GM21367 (cell line): Measurements from ENCODE around the gene TMEM238L.

Experiments
- ATAC-seq: cut with Tn5 transposase; IDR thresholded peaks from one replicate; pipeline ENCODE4 v1.9.1; 2021; ENCODE audit not compliant: unreplicated experiment

Gene TMEM238L

DNA sequence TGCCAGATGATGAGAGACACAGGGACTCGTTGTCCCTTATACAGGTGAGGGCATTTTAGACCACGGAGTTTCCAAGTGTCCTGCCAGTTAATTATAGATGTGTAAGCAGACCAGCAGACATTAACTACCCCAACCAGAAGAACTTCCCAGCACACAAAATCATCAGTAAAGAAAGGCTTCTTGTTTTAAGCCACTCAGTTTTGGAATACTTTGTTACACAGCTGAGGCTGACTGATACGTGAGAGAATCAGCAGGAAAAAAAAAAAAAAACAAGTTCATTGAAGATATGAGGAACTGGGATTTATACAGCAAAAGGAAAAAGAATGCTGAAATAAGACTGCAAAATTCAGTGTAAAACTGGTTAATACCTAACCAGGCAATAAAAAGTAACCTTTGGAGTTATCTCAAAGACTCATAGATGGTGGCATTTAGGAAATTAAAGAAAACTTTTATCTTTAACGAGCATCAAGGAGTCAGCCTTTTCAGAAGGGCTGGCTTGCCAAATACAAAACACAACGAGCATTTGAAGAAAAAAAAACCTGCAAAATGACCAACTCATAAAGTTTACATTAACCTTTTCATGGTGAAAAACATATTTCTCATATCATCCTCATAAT is 28.1 kb downstream of the TMEM238L start:
- no peak for ATAC-seq

DNA sequence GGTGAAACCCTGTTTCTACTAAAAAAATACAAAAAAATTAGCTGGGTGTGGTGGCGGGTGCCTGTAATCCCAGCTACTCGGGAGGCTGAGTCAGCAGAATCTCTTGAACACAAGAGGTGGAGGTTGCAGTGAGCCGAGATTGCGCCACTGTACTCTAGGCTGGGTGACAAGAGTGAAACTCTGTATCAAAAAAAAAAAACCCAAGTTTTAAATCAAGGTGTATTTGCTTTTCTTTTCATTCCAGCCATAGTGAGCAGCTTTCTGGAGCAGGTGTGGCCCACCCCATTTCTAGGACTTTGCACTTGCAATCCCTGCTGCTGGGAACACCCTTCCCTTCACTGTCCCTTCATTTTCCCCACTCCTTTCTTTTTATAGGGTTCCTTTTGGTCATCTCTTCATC is 28.8 kb downstream of the TMEM238L start:
- no peak for ATAC-seq

GRCh38 chr17:10773391-10773790 is 30.5 kb downstream of the TMEM238L start:
- ATAC-seq: no peak

DNA sequence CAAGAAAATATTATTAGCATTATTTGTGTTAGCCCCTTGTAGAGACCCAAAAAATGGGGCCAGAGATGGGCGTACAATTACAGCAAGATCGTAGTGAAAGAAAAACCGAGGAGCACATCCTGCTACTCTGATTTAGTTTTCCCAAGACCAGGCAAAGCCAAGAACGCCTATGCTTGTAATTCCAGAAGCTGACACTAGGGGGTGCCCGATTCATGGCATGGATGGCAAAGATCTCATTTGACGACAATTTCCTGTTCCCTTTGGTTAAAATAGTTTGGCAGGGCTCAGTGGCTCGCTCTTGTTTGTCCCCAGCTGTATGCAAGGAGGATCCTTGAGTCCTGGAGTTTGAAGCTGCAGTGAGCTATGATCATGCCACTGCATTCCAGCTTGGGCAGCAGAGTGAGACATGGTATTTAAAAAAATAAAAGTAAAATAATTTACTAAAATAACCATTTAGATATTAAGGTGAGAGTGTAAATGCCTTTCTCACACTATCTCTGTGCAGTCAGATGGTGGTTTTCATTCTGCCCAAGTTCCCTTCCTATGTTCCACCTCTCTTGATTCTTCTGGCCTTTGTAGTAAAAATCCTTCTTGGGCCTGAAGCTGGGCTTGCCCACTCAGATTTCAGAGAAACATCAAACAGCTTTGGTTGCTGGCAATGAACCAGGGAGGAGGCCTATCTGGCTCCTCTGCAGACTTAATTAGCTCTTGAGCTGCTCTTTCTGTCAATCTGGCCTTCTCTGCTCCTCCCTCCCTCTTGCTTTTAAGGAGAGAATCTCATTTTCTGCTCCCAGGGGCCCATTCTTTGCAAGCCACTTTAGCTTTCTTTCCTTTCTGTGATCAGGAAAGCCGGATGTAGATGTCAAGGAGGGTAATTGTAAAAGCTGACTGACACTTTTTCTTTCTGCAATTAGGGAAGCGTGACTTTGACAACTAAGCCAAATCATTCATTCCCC is 31.2 kb downstream of the TMEM238L start:
- ATAC-seq: no peak

GRCh38 chr17:10771148-10771547 is 32.8 kb downstream of the TMEM238L start:
- ATAC-seq: no peak

DNA sequence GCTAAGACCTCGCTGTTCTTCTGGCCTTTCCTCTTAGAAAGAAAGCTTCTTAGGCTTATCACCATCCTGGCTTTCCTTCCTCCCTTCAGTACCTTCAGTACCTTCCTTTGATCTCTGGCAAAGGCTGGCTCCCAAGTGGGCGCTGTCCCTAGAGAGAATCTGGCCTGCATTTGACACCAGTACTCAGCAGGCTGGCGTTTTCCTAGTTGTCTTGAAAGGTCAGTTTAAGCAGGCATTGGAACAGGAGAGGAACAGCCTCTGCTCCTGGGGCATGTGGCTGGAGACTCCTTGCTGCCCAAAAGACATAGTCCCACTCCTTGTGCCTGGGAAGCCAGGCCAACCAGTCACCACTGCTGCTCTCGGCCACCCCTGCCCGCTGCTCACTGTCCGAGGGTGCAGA is 34.1 kb downstream of the TMEM238L start:
- ATAC-seq: no peak

- ATAC-seq: no peak
Measured at GRCh38 chr17:10768750-10769251, 35.1 kb downstream of the TMEM238L start.

DNA sequence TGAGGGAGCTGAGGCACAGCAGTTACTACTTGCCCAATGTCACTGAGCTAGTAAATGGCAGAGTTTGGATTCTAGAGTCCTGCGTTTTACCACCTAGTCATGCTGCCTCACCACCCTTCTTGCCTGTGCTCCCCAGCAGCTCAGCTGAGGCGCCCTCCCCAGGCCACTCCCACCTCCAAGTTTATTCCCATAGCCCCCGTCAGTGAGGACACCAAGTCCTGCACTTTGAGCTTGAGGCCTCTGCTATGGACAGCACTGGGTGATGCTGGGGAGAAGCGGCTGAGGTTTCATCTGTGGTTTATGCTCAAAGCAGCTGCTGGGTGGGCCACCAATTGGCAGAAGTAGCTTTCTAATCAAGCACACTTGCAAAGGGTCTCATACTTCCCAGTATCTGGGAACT is 36.7 kb downstream of the TMEM238L start:
- ATAC-seq: no peak

DNA sequence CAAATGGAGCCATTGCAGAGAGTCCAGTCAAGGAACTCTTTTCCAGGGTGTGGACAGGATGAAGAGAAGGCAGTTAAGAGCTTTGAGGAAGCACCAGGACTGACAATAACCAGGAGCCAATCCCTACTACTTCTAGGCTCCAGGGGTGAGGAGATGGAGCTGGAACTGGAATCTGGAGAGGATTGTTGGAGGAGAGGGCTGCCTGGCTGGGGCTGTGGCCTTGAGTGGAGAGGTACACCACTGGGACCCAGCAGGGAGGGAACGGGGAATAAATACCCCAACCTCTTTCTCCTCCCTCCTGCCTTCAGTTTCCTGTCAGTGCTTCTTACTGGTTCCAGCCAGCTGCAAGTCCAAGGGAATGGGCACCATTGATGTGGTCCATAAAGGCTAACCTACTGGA is 41.9 kb downstream of the TMEM238L start:
- ATAC-seq: no peak

DNA sequence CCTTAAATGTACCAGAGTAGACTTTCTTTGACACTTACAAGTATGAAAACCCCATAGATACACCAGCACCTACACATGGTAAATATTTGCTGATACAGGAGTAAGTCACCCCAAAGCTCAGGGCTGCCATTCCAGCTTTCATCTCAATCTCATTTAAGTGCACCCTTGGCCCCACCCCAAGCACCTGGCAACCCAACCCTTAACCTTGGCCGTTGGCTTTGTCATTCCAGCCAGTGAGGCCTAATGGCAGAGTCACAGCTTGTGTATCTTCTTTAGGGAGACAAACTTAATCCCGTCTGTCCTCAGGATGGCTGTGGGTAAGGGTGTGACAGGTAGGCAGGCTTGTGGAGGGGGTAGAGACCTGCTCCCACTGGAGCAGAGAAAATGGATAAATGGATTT is 42.6 kb downstream of the TMEM238L start:
- ATAC-seq: no peak

DNA sequence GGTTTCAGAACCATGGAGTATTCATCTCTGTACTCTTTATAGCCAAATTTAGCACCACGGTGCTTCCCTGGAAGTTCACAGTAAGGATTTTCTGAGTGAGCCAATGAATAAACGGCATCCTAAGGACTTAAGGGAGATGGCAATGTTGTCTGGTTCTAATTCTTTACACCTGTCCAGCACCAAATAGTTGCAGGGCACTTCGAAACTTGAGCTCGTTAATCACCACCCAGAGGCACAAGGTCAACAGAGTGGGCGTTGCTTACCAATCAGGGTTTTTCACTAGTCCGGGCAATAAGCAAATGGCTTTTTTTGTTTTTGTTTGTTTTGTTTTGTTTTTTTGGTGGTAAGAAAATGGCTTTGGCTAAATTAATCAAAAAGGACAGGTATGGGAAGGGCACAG is 45.8 kb downstream of the TMEM238L start:
- ATAC-seq: no peak

- ATAC-seq: no peak
Measured at GRCh38 chr17:10757647-10758046, 46.3 kb downstream of the TMEM238L start.

DNA sequence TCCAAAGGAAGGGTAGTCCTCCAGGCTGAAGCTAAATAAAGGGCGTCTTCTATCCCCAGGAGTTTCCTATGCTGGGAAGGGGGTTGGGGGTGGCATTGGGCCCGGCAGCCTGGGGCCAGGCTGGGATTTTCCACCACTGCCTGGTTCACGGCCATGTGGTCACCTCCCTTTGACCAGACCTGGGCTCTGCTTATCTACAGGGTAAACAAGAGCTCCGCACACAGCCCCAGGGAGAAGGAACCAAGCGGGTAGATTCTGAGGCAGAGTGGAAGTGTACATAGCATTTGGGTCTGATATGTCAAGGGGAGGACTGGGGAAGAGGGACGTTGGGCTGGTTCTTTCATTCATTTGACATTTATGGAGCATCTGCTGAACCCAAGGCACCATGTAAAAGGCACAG is 46.8 kb downstream of the TMEM238L start:
- ATAC-seq: no peak

DNA sequence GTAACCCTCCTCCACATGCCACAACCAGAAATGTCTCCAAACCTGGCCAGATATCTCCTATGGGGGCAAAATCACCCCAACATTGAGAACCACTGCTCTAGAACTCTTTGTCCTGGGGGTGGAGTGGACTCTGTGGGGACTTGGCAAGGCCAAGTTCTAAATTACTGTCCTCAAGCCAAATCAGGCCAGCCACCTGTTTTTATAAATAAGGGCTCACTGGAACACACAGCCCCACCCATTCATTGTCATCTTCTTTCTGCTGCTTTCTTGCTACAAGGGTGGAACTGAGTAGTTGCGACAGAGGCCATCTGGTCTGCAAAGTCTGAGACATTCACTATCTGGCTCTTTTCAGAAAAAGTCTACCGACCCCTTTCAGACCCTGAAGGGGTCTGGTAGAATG is 47.3 kb downstream of the TMEM238L start:
- no peak for ATAC-seq

DNA sequence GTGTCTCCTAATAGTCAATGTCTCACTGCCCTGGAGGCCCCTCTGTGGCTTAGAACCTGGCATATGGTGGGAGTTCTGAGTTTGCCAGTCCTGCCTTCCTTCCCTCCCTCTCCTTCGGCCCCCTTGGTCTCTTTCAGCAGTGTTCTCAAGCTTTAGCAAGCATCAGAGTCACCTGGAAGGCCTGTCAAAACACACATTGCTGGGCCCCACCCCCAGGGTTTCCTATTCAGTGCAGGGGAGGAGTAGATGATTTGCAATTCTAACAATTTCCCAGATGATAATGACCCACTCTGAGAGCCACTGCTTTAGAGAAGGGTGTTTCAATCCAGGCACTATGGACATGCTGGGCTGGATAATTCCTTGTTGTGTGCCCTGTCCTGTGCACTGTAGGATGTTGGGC is 47.7 kb downstream of the TMEM238L start:
- no peak for ATAC-seq

GRCh38 chr17:10755592-10756127 is 48.2 kb downstream of the TMEM238L start:
- ATAC-seq: no peak

DNA sequence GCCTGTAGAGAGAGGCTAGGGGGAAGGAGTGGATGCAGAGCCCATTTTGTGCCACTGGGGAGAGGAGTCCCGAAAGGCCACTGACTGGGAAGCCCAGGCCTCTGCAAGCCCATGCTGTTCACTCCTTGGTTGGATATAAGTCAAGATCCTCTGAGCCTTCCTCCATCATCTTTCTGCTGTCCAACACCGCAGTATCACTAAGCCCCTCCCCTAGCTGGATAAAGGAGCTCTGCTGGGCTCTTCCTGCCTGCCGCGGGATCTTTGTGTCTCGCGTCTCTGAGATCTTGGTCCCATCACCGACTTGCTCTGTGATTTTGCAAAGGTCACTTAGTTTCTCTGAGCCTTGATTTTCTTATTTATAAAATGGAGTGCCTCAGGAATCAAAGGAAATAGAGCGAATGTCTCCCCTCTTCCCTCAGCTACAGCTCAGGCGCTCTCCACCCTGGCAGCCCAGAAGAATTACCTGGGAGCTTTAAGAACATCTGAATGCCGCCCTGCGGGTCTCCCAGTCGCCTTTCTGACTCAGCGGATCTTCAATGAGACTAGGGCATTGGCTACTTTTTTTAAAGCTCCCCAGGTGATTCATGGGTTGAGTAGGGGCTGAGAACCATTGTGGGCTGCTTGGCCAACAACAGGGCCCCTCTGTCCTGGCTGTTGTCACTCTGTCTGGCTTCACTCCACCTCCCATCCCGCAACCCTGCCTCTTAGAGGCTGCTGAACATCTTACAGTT is 48.9 kb downstream of the TMEM238L start:
- ATAC-seq: no peak

- no peak for ATAC-seq
Measured at GRCh38 chr17:10754109-10754508, 49.8 kb downstream of the TMEM238L start.

DNA sequence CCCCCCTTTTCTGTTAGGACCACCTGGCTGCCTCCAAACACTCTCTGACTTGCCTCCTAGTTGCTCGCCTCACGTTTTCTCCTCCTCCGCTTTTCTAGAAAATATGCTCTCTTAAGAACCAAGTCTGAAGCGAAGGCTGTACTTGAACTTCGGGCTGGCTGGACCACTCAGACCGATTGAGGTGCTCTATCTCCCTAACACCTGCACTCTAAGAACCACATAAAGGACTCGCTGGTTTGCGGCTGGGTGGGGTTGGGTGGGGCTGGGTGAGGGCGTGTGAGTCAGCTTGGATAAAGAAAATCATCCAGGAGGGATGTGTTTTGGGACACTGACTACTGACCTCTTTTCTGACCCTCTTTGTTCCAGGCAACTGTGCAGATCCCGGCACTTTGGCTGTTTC is 51.2 kb downstream of the TMEM238L start:
- ATAC-seq: no peak

- no peak for ATAC-seq
Measured at GRCh38 chr17:10751563-10751962, 52.3 kb downstream of the TMEM238L start.

DNA sequence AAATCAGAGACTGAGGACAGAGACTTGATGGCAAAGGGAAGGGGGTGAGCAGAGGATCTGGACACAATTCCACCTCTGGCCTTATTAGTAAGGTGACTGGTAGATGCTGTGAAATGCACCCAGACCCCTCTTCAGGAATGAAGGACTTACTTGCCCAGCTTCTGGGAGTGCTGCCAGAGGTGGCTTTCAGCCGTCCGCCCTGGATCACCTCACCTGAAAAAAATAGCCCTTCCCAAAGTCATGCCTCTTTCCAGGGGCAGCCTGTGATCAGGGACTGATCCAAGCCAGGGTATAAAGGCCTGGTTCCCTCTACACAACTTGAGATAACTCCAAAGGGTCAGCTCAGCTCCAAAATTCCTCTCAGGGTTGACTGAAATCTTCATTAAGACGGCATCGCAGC is 53.7 kb downstream of the TMEM238L start:
- no peak for ATAC-seq
